ENCODE data around the gene CTU1. TPM values are rescaled to one million over a fixed set of nuclear protein-coding genes. Genes with fewer than 3 reads are reported as not detected.

Gene CTU1
- total RNA-seq, 1 experiment from 2014 or later = 8.6 TPM

GRCh38 chr19:51141181-51141580 lies 33.0 kb upstream of the CTU1 start:
- H3K4me1 Mint-ChIP-seq = peaks cover 25% of the 10 kb centered on the region
- TF ChIP-seq NR2C2 (CRISPR knock-in tag; IDR thresholded peaks at IDR 0.05) (no peak), EMX1 (CRISPR knock-in tag; IDR thresholded peaks at IDR 0.05) (no peak), MYBL2 (CRISPR knock-in tag; IDR thresholded peaks at IDR 0.05) (no peak), ZBTB21 (CRISPR knock-in tag; IDR thresholded peaks at IDR 0.05; ENCODE audit: borderline replicate concordance) (no peak)
- peaks cover 11% of the 10 kb centered on the region for H3K27me3 Mint-ChIP-seq (ENCODE audit: low read depth)
- POLR2A ChIA-PET = no interaction called here
- no peak overlapping the region for H3K27ac Mint-ChIP-seq
- no peaks in the 10 kb centered on the region for H3K9me3 Mint-ChIP-seq
- no peak overlapping the region for H3K4me3 Mint-ChIP-seq
- CTCF ChIA-PET = interaction anchor here (0.6 to 2.1 kb wide), 2 partner anchors 16 to 573 kb away, joined by 3 to 11 read pairs; no protein-coding TSS in a partner anchor
- H3K36me3 Mint-ChIP-seq = no peaks in the 10 kb centered on the region
- no peak for ATAC-seq
- no peak for DNase-seq (ENCODE audit: low spot score)

GRCh38 chr19:51140441-51140840 lies 32.2 kb upstream of the CTU1 start:
- Mint-ChIP-seq H3K27me3 (ENCODE audit: low read depth) (peaks cover 11% of the 10 kb centered on the region), H3K4me1 (peaks cover 25% of the 10 kb centered on the region), H3K4me3 (peak overlapping the region; percentile 50), H3K27ac (0 out of 2 replicates have a peak overlapping the region, but pooled peaks have one; percentile 69), H3K36me3 (no peaks in the 10 kb centered on the region), H3K9me3 (no peaks in the 10 kb centered on the region)
- ChIA-PET POLR2A (no interaction called here), CTCF (interaction anchor here (1.0 to 2.1 kb wide), 2 partner anchors 17 to 119 kb away, joined by 3 to 11 read pairs; no protein-coding TSS in a partner anchor)
- ATAC-seq (peak; percentile 88), DNase-seq (ENCODE audit: low spot score) (no peak)
- TF ChIP-seq IRF2 (CRISPR knock-in tag; IDR thresholded peaks at IDR 0.05; ENCODE audit: borderline replicate concordance, low read depth) (no peak), ZBTB21 (CRISPR knock-in tag; IDR thresholded peaks at IDR 0.05; ENCODE audit: borderline replicate concordance) (no peak), ZNF532 (CRISPR knock-in tag; IDR thresholded peaks at IDR 0.05; ENCODE audit: borderline replicate concordance) (no peak), ZNF423 (CRISPR knock-in tag; IDR thresholded peaks at IDR 0.05) (no peak), AFF4 (CRISPR knock-in tag; IDR thresholded peaks at IDR 0.05; ENCODE audit: borderline replicate concordance) (no peak), MXD4 (CRISPR knock-in tag; IDR thresholded peaks at IDR 0.05; ENCODE audit: borderline replicate concordance) (no peak), FOXP4 (CRISPR knock-in tag; IDR thresholded peaks at IDR 0.05) (no peak), ATF3 (CRISPR knock-in tag; conservative IDR thresholded peaks at IDR 0.05) (no peak), NFATC4 (CRISPR knock-in tag; IDR thresholded peaks at IDR 0.05) (no peak), MAX (CRISPR knock-in tag; IDR thresholded peaks at IDR 0.05) (no peak), GRHL2 (CRISPR knock-in tag; IDR thresholded peaks at IDR 0.05; ENCODE audit: insufficient replicate concordance, severe bottlenecking) (no peak), ATF6 (CRISPR knock-in tag; IDR thresholded peaks at IDR 0.05) (no peak)

Data from WTC11 (cell line).